Aorta (tissue), 5 donors: ENCODE data around the gene EPB41L5. TPM values are rescaled to one million over a fixed set of nuclear protein-coding genes. Genes with fewer than 3 reads are reported as not detected.

Source experiments
- ATAC-seq: fragments of 200-7000 bp; cut with Tn5 transposase; one replicate; pipeline ENCODE4 v1.9.1; 2022; ENCODE audit warnings: moderate library complexity; ENCODE audit not compliant: low FRiP score
- DNase-seq, 2 donors: peaks; one replicate each; pipeline ENCODE4 v3.0.0-alpha.2; 2020
- H3K27ac ChIP-seq, 2 donors: one replicate each; pipeline ENCODE4 v1.5.1; 2013; ENCODE audit warnings: low read length in 2 of 2, mild to moderate bottlenecking in 2 of 2, moderate library complexity in 2 of 2, control low read depth in 1 of 2, inconsistent platforms in 1 of 2, low read depth in 1 of 2
- H3K27me3 ChIP-seq, 2 donors: one replicate each; pipeline ENCODE4 v1.6.1; 2013; ENCODE audit warnings: control low read depth in 1 of 2, low read length in 1 of 2, mild to moderate bottlenecking in 1 of 2, moderate library complexity in 1 of 2; ENCODE audit not compliant: insufficient read depth in 2 of 2, control insufficient read depth in 1 of 2
- H3K36me3 ChIP-seq, 2 donors: one replicate each; pipeline ENCODE4 v1.6.1; 2013; ENCODE audit warnings: control low read depth in 1 of 2, low read length in 1 of 2, mild to moderate bottlenecking in 1 of 2; ENCODE audit not compliant: insufficient read depth in 2 of 2, control insufficient read depth in 1 of 2
- H3K4me1 ChIP-seq, 2 donors: one replicate each; pipeline ENCODE4 v1.6.1; 2013; ENCODE audit warnings: low read length in 2 of 2, control low read depth in 1 of 2, mild to moderate bottlenecking in 1 of 2, moderate library complexity in 1 of 2; ENCODE audit not compliant: insufficient read depth in 2 of 2, control insufficient read depth in 1 of 2
- H3K4me3 ChIP-seq, 2 donors: one replicate each; pipeline ENCODE4 v1.5.1; 2013; ENCODE audit warnings: low read length in 2 of 2, control low read depth in 1 of 2, mild to moderate bottlenecking in 1 of 2
- H3K9me3 ChIP-seq: one replicate; pipeline ENCODE4 v1.6.1; 2013; ENCODE audit warnings: mild to moderate bottlenecking, low read length; ENCODE audit not compliant: control insufficient read depth
- WGBS, 2 donors: extraction: QIAGEN DNeasy Blood & Tissue Kit; methylation state at CpG; one replicate each; pipeline ENCODE4 v1.1.7; 2013; 5-methylcytosine and 5-hydroxymethylcytosine counted together
- intact Hi-C, 2 donors: fragments of 100-400 bp; cut with DNase I; formaldehyde crosslinking; loops; one replicate each; pipeline versions ENCODE4 v1.14.2 to v1.15.0; 2022
- polyA plus RNA-seq, 2 donors: library from polyadenylated mRNA; stranded (reverse); fragments of 200-250 nt; gene quantifications; one replicate each; pipeline ENCODE4 v1.2.3, GENCODE V29; 2013
- total RNA-seq, 2 donors: library from RNA; stranded (reverse); fragmentation: NEBNext Ultra II Directional; extraction: Animal tissue kit (Norgen Biotek cat#: 25700); gene quantifications; one replicate each; pipeline ENCODE4 v1.2.1, GENCODE V29; 2021
- donor health status: healthy with polysubstance abuse.
- donor health status: Bipolar disorder and iron deficiency.
- donor health status: DM: no; HTN: no; CAD: no.
- donor health status: DM: no; HTN: no; CAD: no.
- donor health status: DM: yes; HTN: yes; CAD: no.

Gene EPB41L5
- total and polyA plus RNA-seq, 4 donors, result 4.3 to 21.8 (median 11.4) TPM

DNA sequence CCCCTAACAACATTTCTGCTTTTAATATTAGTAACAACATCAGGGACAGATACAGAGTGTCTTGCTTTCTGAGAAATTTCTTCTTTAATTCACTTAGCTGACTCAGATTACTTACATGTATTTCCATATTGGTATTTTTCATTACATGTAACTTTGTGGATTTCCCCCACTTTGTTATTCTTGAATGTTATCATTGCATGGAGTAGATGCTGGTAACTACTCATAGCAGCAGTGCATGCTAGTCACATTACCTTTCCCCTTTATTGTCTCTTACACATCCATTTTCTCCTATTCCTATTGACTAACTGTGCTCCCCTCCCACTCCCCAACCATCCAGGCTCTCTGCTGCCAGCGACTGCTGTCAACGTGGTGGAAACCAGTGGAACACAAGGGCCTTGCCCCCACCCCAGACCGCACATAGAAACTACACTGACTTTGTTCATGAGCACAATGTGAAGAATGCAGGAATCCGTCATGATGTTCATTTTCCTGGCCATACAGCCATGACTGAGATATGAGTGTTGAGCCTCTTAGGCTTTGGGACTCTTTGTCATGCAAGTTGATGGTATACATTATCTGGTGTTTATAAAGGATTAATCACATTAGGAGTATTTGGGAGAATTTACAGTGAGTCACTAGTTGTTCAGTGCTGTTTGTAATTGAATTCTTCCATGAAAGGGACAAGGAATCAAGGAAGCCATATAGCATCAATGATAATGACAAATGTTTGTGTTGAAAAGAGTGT is 91.0 kb downstream of the EPB41L5 start:
- Histone ChIP-seq H3K27me3 (no peaks in the 10 kb centered on the region), H3K36me3 (peaks cover 0 to 2% of the 10 kb centered on the region in 2 donors), H3K9me3 (no peaks in the 10 kb centered on the region), H3K27ac (no peak overlapping the region), H3K4me3 (no peak overlapping the region), H3K4me1 (no peaks in the 10 kb centered on the region)
- DNase-seq (no peak), ATAC-seq (no peak)
- 80 to 90% methylated on average over 4 of the region's 4 CpGs for WGBS, 2 donors
- intact Hi-C loops, result no loop called here

DNA sequence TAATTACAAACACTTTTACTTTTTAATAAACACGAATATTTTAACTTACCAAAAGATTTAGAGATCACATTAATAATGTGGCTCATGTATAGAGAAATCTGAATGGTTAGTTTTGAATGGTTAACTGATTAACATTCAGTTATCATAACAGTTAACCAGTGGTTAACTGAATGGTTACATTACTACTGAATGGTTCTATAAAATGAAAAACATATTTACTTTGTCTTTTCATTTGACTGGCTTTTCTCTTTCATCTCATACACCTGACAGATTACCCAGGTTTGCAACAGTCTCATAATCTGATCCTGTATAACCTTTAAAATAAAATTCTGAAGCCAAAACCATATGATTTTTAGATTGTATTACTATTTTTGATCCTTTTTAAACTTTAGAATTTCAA is 91.9 kb downstream of the EPB41L5 start:
- WGBS, 2 donors, result 92 to 96% methylated on average over 1 of the region's 1 CpG
- Histone ChIP-seq H3K4me1 (no peaks in the 10 kb centered on the region), H3K27me3 (no peaks in the 10 kb centered on the region), H3K9me3 (no peaks in the 10 kb centered on the region), H3K27ac (no peak overlapping the region), H3K36me3 (peaks cover 0 to 2% of the 10 kb centered on the region in 2 donors), H3K4me3 (no peak overlapping the region)
- no peak for ATAC-seq
- intact Hi-C loops, result no loop called here
- DNase-seq, result no peak

DNA sequence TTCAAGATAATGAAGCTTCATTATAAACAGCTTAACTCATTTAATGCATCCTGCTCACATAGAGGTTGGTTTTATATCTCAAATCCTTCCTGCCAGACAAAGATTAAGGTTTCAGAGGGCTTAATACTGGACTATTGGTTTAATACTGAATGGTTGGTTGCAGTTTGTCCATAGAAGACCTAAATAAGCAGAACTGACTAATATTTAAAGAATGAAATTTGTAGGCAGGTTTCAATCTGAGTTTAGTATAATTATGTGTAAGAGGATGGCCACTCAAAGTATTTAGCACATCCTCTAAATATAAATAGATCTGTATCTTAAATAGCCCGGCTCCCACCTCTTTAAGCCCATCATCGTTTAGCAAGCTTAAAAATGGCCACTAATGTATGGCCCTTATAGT is 92.5 kb downstream of the EPB41L5 start:
- Histone ChIP-seq H3K36me3 (peaks cover 0 to 2% of the 10 kb centered on the region in 2 donors), H3K27me3 (no peaks in the 10 kb centered on the region), H3K9me3 (no peaks in the 10 kb centered on the region), H3K4me1 (no peaks in the 10 kb centered on the region), H3K4me3 (no peak overlapping the region), H3K27ac (no peak overlapping the region)
- ATAC-seq (no peak), DNase-seq (no peak)
- intact Hi-C loops, result no loop called here
- WGBS, 2 donors, result 93 to 96% methylated on average over 2 of the region's 2 CpGs

DNA sequence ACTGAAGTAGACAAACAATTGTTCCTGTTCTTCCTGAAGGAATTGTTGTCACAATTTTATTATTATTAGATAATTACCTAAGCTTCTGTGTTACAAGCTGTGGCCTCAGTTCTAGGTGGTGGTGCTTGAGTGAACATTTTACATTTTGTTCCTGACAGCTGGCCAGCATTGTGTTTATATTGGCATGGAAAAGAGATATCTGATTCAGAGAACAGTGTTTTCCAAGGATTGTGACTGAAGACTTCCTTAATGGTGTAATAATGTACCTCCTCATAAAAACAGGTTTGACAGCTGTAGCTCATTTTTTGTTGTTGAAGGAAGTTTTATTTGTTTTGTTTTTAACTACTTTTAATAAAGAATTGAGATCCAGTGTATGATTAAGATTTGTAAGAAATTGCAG is 95.2 kb downstream of the EPB41L5 start:
- Histone ChIP-seq H3K4me3 (no peak overlapping the region), H3K4me1 (no peaks in the 10 kb centered on the region), H3K36me3 (peaks cover 2% of the 10 kb centered on the region in 2 donors), H3K27me3 (no peaks in the 10 kb centered on the region), H3K27ac (no peak overlapping the region), H3K9me3 (no peaks in the 10 kb centered on the region)
- no peak for DNase-seq
- peak; percentile 65 for ATAC-seq
- intact Hi-C loops, result no loop called here

DNA sequence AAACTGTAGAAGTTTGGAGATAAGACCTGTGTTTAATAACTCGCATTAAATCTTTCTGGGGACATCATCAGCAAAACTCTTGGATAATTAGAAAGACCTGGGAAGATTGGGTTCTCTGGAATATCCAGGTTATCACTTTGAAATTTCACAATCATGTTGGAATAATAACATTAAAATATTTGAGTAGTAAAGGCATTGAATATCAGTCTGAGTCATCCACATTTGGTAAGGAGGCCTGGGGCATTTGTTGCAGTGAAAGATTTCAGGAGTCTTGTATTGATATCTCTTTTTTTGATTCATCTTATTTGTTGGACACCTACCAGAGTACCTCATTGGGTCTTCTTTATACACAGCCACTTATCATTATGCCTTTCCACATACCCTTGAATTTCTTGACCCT is 95.9 kb downstream of the EPB41L5 start:
- no peaks in the 10 kb centered on the region for H3K9me3 ChIP-seq
- intact Hi-C loops, result no loop called here
- H3K4me1 ChIP-seq, result no peaks in the 10 kb centered on the region

DNA sequence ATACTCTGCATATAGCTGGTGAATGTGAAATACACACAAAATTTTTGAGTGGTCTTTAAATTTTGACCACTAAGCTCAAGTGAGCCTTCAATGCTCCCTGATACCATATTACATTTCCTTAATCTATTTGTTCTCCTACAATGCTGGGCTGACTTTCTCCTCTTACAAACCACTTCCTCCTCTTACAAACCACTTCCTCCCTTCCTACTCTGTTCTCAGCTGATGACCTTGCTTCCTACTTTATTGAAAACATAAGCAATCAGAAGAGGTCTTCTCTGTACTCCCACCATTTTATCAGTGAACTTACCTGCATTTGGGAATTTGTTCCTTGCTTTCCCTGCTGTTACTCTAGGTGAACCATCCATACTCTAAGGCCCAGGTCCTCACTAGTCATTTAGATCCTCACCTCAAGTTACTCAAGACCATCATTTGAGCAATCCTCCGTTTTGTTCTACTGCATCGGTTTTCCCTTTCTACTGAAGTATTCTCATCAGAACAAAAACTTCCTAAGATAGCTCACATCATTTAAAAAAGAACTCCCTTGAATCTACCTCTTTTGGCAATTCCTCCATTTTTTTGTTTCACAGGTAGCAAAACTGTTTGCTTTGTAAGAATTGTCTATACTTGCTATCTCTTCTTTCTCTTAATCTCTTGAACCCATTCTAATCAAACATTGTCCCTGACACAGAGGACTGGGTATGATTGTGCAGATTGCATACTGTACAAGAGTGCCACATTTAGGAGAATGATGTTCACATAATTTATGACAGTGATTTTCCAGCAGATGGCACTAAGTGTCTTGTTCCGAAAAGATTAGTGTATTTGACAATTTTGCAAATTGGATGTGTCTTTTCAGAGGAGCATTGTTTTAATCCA is 96.5 kb downstream of the EPB41L5 start:
- Histone ChIP-seq H3K27me3 (no peaks in the 10 kb centered on the region), H3K4me1 (no peaks in the 10 kb centered on the region), H3K9me3 (no peaks in the 10 kb centered on the region), H3K36me3 (peaks cover 0 to 2% of the 10 kb centered on the region in 2 donors), H3K4me3 (no peak overlapping the region), H3K27ac (no peak overlapping the region)
- intact Hi-C loops, result no loop called here
- 84 to 88% methylated on average over 3 of the region's 3 CpGs for WGBS, 2 donors
- no peak for ATAC-seq
- no peak for DNase-seq

More for the DNA sequence above, 95.9 kb downstream of the EPB41L5 start:
- ATAC-seq (no peak), DNase-seq (no peak)
- whole genome bisulfite sequencing, 2 donors, result 99 to 100% methylated on average over 1 of the region's 1 CpG
- H3K36me3 ChIP-seq, result peaks cover 2% of the 10 kb centered on the region in 2 donors
- no peak overlapping the region for H3K27ac ChIP-seq
- no peak overlapping the region for H3K4me3 ChIP-seq
- H3K27me3 ChIP-seq, result no peaks in the 10 kb centered on the region

DNA sequence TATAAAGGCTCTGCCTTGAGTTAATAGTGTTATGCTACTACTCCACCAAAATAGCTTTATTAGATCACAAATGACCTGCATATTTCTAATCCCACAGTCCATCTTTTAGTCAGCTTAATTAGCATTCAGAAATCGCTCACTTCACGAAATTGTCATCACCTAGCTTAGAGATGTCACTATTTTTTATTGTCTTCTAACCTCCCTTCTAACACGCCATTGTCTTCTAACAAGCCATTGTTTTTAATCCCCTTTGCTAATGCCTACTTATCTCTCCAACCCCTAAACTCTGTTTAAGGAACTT is 97.1 kb downstream of the EPB41L5 start:
- intact Hi-C loops, result no loop called here
- H3K36me3 ChIP-seq, result peaks cover 0 to 2% of the 10 kb centered on the region in 2 donors
- 92 to 95% methylated on average over 3 of the region's 3 CpGs for WGBS, 2 donors
- H3K4me1 ChIP-seq, result no peaks in the 10 kb centered on the region
- no peaks in the 10 kb centered on the region for H3K27me3 ChIP-seq
- no peaks in the 10 kb centered on the region for H3K9me3 ChIP-seq
- no peak for ATAC-seq
- H3K4me3 ChIP-seq, result no peak overlapping the region
- H3K27ac ChIP-seq, result no peak overlapping the region
- no peak for DNase-seq

DNA sequence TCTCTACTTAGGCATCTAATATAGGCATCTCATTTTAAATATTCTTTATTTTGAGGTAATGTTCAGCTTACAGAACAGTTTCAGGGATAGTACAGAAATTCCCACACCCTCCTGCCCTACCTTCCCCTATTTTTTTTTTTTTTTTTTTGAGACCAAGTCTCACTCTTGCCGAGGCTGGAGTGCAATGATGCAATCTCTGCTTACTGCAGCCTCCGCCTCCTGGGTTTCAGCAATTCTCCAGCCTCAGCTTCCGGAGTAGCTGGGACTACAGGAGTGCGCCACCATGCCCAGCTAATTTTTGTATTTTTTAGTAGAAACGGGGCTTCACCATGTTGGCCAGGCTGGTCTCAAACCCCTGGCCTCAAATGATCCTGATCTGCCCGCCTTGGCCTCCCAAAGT is 97.6 kb downstream of the EPB41L5 start:
- Histone ChIP-seq H3K4me3 (no peak overlapping the region), H3K9me3 (no peaks in the 10 kb centered on the region), H3K27me3 (no peaks in the 10 kb centered on the region), H3K4me1 (no peaks in the 10 kb centered on the region), H3K27ac (no peak overlapping the region), H3K36me3 (peaks cover 0 to 2% of the 10 kb centered on the region in 2 donors)
- intact Hi-C loops, result no loop called here
- 82 to 87% methylated on average over 6 of the region's 6 CpGs for WGBS, 2 donors
- DNase-seq (peak in 1 of 2 donors; percentile 48), ATAC-seq (no peak)

DNA sequence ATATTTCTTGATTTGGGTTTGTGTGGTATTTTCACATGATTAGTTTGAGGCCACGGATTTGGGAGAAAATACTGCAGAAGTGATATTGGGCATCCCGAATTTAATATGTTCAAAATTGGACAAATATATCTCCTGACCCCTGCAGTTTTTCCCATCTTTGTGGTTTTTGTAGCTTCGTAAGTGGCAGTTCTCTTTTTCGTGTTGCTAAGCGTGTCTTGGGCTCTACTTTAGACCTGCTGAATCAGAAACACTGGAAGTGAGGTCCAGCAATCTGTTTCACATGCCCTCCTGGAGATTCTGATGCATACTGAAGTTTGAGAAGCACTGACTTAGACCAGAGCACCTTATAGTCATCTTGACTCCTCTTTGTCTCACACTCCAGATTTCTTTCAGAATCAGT is 98.3 kb downstream of the EPB41L5 start:
- H3K9me3 ChIP-seq, result no peaks in the 10 kb centered on the region
- H3K4me3 ChIP-seq, result no peak overlapping the region
- H3K36me3 ChIP-seq, result peaks cover 0 to 2% of the 10 kb centered on the region in 2 donors
- intact Hi-C loops, result no loop called here
- no peak for ATAC-seq
- 92 to 93% methylated on average over 5 of the region's 5 CpGs for WGBS, 2 donors
- no peaks in the 10 kb centered on the region for H3K4me1 ChIP-seq
- no peak overlapping the region for H3K27ac ChIP-seq
- DNase-seq, result no peak
- no peaks in the 10 kb centered on the region for H3K27me3 ChIP-seq
